K562 (cell line): Measurements from ENCODE around the gene IKZF3. TPM values are rescaled to one million over a fixed set of nuclear protein-coding genes. Genes with fewer than 3 reads are reported as not detected.

Experiments
- ARNT ChIP-seq, 2 experiments: fragments of 450-650 bp; IDR thresholded peaks; 2 replicates each; pipeline ENCODE4 v1.6.1; 2016; ENCODE audit warnings: mild to moderate bottlenecking in 1 of 2
- BRF1 ChIP-seq: IDR thresholded peaks from 3 replicates; pipeline ENCODE4 v1.6.1; 2011; ENCODE audit warnings: borderline replicate concordance, mild to moderate bottlenecking; ENCODE audit not compliant: insufficient read length; ENCODE audit errors: extremely low read depth
- E2F1 ChIP-seq: sonication (generic); formaldehyde crosslinking; IDR thresholded peaks from 2 replicates; pipeline ENCODE4 v1.8.1; 2023; ENCODE audit warnings: mild to moderate bottlenecking, missing genetic modification reagents, moderate library complexity
- E4F1 ChIP-seq: fragments of 250-450 bp; sonication (Bioruptor Pico); IDR thresholded peaks from 2 replicates; pipeline ENCODE4 v1.5.0; 2021; ENCODE audit warnings: mild to moderate bottlenecking, borderline replicate concordance
- FOXP1 ChIP-seq: sonication (generic); formaldehyde crosslinking; IDR thresholded peaks from 2 replicates; pipeline ENCODE4 v1.8.0; 2022; ENCODE audit warnings: mild to moderate bottlenecking, missing genetic modification reagents
- HDAC8 ChIP-seq: fragments of 450-650 bp; IDR thresholded peaks from 2 replicates; pipeline ENCODE4 v1.6.1; 2016; ENCODE audit warnings: mild to moderate bottlenecking, missing genetic modification characterization, moderate library complexity, missing compliant biosample characterization
- HMBOX1 ChIP-seq: sonication (generic); IDR thresholded peaks from 2 replicates; pipeline ENCODE4 v1.6.1; 2016
- HMG20B ChIP-seq: fragments of 250-450 bp; sonication (Bioruptor Pico); IDR thresholded peaks from 2 replicates; pipeline ENCODE4 v1.5.0; 2021; ENCODE audit warnings: mild to moderate bottlenecking
- IRF2 ChIP-seq: sonication (generic); formaldehyde crosslinking; IDR thresholded peaks from 2 replicates; pipeline ENCODE4 v1.8.1; 2022; ENCODE audit warnings: mild to moderate bottlenecking, missing genetic modification reagents
- KLF13 ChIP-seq: fragments of 450-650 bp; IDR thresholded peaks from 2 replicates; pipeline ENCODE4 v1.6.1; 2016; ENCODE audit warnings: missing genetic modification characterization, low read depth, mild to moderate bottlenecking, missing compliant biosample characterization, moderate library complexity, borderline replicate concordance
- LCOR ChIP-seq: sonication (generic); formaldehyde crosslinking; IDR thresholded peaks from 2 replicates; pipeline ENCODE4 v1.8.0; 2022; ENCODE audit warnings: mild to moderate bottlenecking, missing genetic modification reagents
- NCOA6 ChIP-seq: fragments of 450-650 bp; IDR thresholded peaks from 2 replicates; pipeline ENCODE4 v1.6.1; 2017; ENCODE audit warnings: mild to moderate bottlenecking
- NR3C1 ChIP-seq: sonication (generic); formaldehyde crosslinking; IDR thresholded peaks from 2 replicates; pipeline ENCODE4 v1.8.1; 2022; ENCODE audit warnings: missing genetic modification reagents
- RBM14 ChIP-seq: fragments of 200-400 bp; formaldehyde crosslinking; IDR thresholded peaks from 2 replicates; pipeline ENCODE4 v1.6.1; 2018; ENCODE audit warnings: low read depth, mild to moderate bottlenecking, low read length, moderate library complexity, borderline replicate concordance; ENCODE audit not compliant: insufficient read depth
- SRF ChIP-seq, 2 experiments: fragments of 250-450, 450-650 bp in 1 of 2; sonication (Bioruptor Pico) in 1 of 2; sonication (generic) in 1 of 2; formaldehyde crosslinking; IDR thresholded peaks; 2 replicates each; pipeline versions ENCODE4 v1.5.0 to v1.5.1; 2020 to 2022; ENCODE audit warnings: mild to moderate bottlenecking in 1 of 2, missing genetic modification reagents in 1 of 2
- TFAM ChIP-seq: fragments of 250-450 bp; sonication (Bioruptor Pico); conservative IDR thresholded peaks from 2 replicates; pipeline ENCODE4 v1.5.0; 2021; ENCODE audit warnings: mild to moderate bottlenecking, moderate library complexity
- TRIM28 ChIP-seq: fragments of 450-650 bp; IDR thresholded peaks from 2 replicates; pipeline ENCODE4 v1.6.1; 2017
- ZFPM2 ChIP-seq: fragments of 250-450 bp; sonication (Bioruptor Pico); IDR thresholded peaks from 2 replicates; pipeline ENCODE4 v1.5.1; 2022; ENCODE audit warnings: mild to moderate bottlenecking
- ZNF239 ChIP-seq: fragments of 250-450 bp; sonication (Bioruptor Pico); IDR thresholded peaks from 2 replicates; pipeline ENCODE4 v1.4.0; 2020; ENCODE audit warnings: mild to moderate bottlenecking
- ZNF324 ChIP-seq: fragments of 250-450 bp; sonication (Bioruptor Pico); IDR thresholded peaks from 2 replicates; pipeline ENCODE4 v1.4.0; 2020; ENCODE audit warnings: mild to moderate bottlenecking
- ZNF398 ChIP-seq: fragments of 250-450 bp; sonication (Bioruptor Pico); IDR thresholded peaks from 2 replicates; pipeline ENCODE4 v1.8.0; 2021; ENCODE audit warnings: moderate library complexity, mild to moderate bottlenecking, inconsistent platforms
- ZNF507 ChIP-seq: conservative IDR thresholded peaks from 2 replicates; pipeline ENCODE4 v1.6.1; 2017; ENCODE audit warnings: missing genetic modification characterization, missing compliant biosample characterization
- ZNF79 ChIP-seq: fragments of 250-450 bp; sonication (Bioruptor Pico); IDR thresholded peaks from 2 replicates; pipeline ENCODE4 v1.4.0; 2020; ENCODE audit warnings: low read depth, mild to moderate bottlenecking, moderate library complexity
- polyA plus RNA-seq, 8 experiments: library from polyadenylated mRNA; depleted of rRNA in 4 of 8; stranded (reverse) in 5 of 8; unstranded in 3 of 8; fragments of >200 nt; fragmentation: Nextera tagmentation in 2 of 8; fragmentation: Illumina TruSeq in 1 of 8; extraction: Ambion mirVana in 2 of 8; extraction: Trizol in 1 of 8; gene quantifications; 2 replicates each; pipeline versions ENCODE4 v1.2.1 to v1.2.3, GENCODE V29; 2011 to 2014; ENCODE audit warnings: inconsistent platforms in 1 of 8, missing spikeins in 1 of 8
- total RNA-seq, 7 experiments: library from RNA; depleted of rRNA in 6 of 7; stranded (reverse); fragments of >200 nt in 6 of 7; fragmentation: Illumina TruSeq in 2 of 7; extraction: Trizol in 2 of 7; gene quantifications; 2 replicates each; pipeline versions ENCODE4 v1.2.1 to v1.2.3, GENCODE V29; 2011 to 2021; ENCODE audit warnings: low replicate concordance in 1 of 7

The IKZF3 gene
- total and polyA plus RNA-seq, 9 of the 15 experiments (the other 6 are each of a cell fraction or from before 2014, with no cell fraction given), result 0.06 to 1.6 (median 0.62) TPM

- TF ChIP-seq ZNF507 (tag), result no peak
- no peak for TF ChIP-seq HMG20B
- TF ChIP-seq ZNF324 (CRISPR knock-in tag), result no peak
- TF ChIP-seq NR3C1 (CRISPR knock-in tag), result no peak
- TF ChIP-seq E4F1 (CRISPR knock-in tag), result no peak
- TF ChIP-seq ZNF79, result no peak
- TF ChIP-seq ZNF239, result no peak
- TF ChIP-seq HMBOX1, result no peak
- TF ChIP-seq ARNT (IDR thresholded peaks at IDR 0.05), result no peak
- no peak for TF ChIP-seq LCOR (CRISPR knock-in tag)
- TF ChIP-seq IRF2 (CRISPR knock-in tag), result no peak
- TF ChIP-seq RBM14, result no peak
- TF ChIP-seq SRF (CRISPR knock-in tag; IDR thresholded peaks at IDR 0.05), result no peak
- peak; percentile 86; the same call in 1 of the 2 replicates for TF ChIP-seq KLF13 (tag)
- TF ChIP-seq BRF1, result no peak
- no peak for TF ChIP-seq ZFPM2 (CRISPR knock-in tag)
- no peak for TF ChIP-seq FOXP1 (CRISPR knock-in tag)
- no peak for TF ChIP-seq TRIM28
- TF ChIP-seq TFAM, result no peak
- no peak for TF ChIP-seq ZNF398 (CRISPR knock-in tag)
- no peak for TF ChIP-seq NCOA6
- no peak for TF ChIP-seq HDAC8 (tag)
- TF ChIP-seq E2F1, result no peak
Measured at GRCh38 chr17:39722965-39723848, 140.9 kb downstream of the IKZF3 start (continued).
